ENCODE data around the gene ASTN2.

DNA sequence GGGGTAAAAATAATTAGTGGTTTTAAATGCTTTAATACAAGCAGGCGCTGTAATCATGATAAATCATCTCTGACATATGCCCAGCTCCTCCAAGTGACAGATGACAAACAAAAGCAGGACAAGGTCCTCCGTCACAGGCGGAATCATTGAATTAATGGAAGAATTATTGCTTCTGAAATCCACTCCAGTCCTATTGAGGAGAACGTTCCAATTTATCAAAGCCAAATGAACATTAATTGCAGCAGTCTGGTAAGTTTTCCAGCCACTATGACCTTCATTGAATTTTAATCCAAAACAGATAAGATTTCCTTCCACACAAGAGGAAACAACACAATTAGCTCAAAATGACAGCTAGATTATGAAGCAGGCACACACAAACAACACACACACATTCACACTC is 136.8 kb downstream of the ASTN2 start:
- TF ChIP-seq, protein P1, sequence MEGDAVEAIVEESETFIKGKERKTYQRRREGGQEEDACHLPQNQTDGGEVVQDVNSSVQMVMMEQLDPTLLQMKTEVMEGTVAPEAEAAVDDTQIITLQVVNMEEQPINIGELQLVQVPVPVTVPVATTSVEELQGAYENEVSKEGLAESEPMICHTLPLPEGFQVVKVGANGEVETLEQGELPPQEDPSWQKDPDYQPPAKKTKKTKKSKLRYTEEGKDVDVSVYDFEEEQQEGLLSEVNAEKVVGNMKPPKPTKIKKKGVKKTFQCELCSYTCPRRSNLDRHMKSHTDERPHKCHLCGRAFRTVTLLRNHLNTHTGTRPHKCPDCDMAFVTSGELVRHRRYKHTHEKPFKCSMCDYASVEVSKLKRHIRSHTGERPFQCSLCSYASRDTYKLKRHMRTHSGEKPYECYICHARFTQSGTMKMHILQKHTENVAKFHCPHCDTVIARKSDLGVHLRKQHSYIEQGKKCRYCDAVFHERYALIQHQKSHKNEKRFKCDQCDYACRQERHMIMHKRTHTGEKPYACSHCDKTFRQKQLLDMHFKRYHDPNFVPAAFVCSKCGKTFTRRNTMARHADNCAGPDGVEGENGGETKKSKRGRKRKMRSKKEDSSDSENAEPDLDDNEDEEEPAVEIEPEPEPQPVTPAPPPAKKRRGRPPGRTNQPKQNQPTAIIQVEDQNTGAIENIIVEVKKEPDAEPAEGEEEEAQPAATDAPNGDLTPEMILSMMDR (IDR thresholded peaks at IDR 0.05) = no peak
- no peak for TF ChIP-seq POLR2A (IDR thresholded peaks at IDR 0.05)

Measured in Peyer's patch (tissue), 4 donors.